DOHH2 (cell line): ENCODE data around the gene LTBR.

Experiments
- H3F3A ChIP-seq: fragments of 200-600 bp; sonication (generic), shearing (Covaris generic); 2 replicates; pipeline ENCODE4 v1.6.0; 2016; ENCODE audit warnings: antibody characterized with exemption, mild to moderate bottlenecking; ENCODE audit not compliant: control insufficient read depth, insufficient read depth
- H3K27ac ChIP-seq: fragments of 200-600 bp; sonication (generic); 2 replicates; pipeline ENCODE4 v1.5.1; 2014; ENCODE audit warnings: low read depth, mild to moderate bottlenecking, low read length, moderate library complexity
- H3K27me3 ChIP-seq: fragments of 200-600 bp; sonication (generic); 2 replicates; pipeline ENCODE4 v1.6.1; 2014; ENCODE audit warnings: mild to moderate bottlenecking, low read length, mixed read lengths; ENCODE audit not compliant: control insufficient read depth
- H3K36me3 ChIP-seq: fragments of 200-600 bp; sonication (generic); 2 replicates; pipeline ENCODE4 v1.6.1; 2014; ENCODE audit warnings: mild to moderate bottlenecking, low read length, moderate library complexity, mixed read lengths; ENCODE audit not compliant: control insufficient read depth
- H3K4me1 ChIP-seq: fragments of 200-600 bp; sonication (generic); 2 replicates; pipeline ENCODE4 v1.6.1; 2014; ENCODE audit warnings: mild to moderate bottlenecking, low read length, mixed read lengths; ENCODE audit not compliant: control insufficient read depth
- H3K4me2 ChIP-seq: fragments of 200-600 bp; sonication (generic); 2 replicates; pipeline ENCODE4 v1.6.0; 2014; ENCODE audit warnings: mild to moderate bottlenecking, low read length, moderate library complexity
- H3K4me3 ChIP-seq: fragments of 200-600 bp; sonication (generic); 2 replicates; pipeline ENCODE4 v1.5.1; 2014; ENCODE audit warnings: mild to moderate bottlenecking, low read length, mixed read lengths
- H3K79me2 ChIP-seq: fragments of 200-600 bp; sonication (generic); 2 replicates; pipeline ENCODE4 v1.6.1; 2014; ENCODE audit warnings: mild to moderate bottlenecking, low read length, mixed read lengths; ENCODE audit not compliant: control insufficient read depth
- H3K9me2 ChIP-seq: fragments of 200-600 bp; sonication (generic); replicated peaks from 2 replicates; pipeline ENCODE4 v1.6.1; 2014; ENCODE audit warnings: mild to moderate bottlenecking, low read length, mixed read lengths; ENCODE audit not compliant: control insufficient read depth
- H3K9me3 ChIP-seq: fragments of 200-600 bp; sonication (generic); 2 replicates; pipeline ENCODE4 v1.6.1; 2014; ENCODE audit warnings: antibody characterized with exemption, low read length, mixed read lengths; ENCODE audit not compliant: control insufficient read depth, insufficient read depth
- H4K20me1 ChIP-seq: fragments of 200-600 bp; sonication (generic); 2 replicates; pipeline ENCODE4 v1.6.0; 2014; ENCODE audit warnings: low read depth, mild to moderate bottlenecking, antibody characterized with exemption, low read length, moderate library complexity; ENCODE audit not compliant: control insufficient read depth, insufficient read depth
- EZH2phosphoT487 ChIP-seq: fragments of 200-600 bp; sonication (generic); IDR thresholded peaks from 2 replicates; pipeline ENCODE4 v1.6.1; 2017; ENCODE audit warnings: borderline replicate concordance, mild to moderate bottlenecking, antibody characterized with exemption, low read length, moderate library complexity, mixed read lengths
- TF ChIP-seq, protein P1 (sequence below): fragments of 200-600 bp; sonication (generic); IDR thresholded peaks from one replicate; pipeline ENCODE4 v1.5.1; 2014; ENCODE audit warnings: antibody characterized with exemption, mild to moderate bottlenecking, low read depth, low read length; ENCODE audit not compliant: poor library complexity, severe bottlenecking

The LTBR gene

DNA sequence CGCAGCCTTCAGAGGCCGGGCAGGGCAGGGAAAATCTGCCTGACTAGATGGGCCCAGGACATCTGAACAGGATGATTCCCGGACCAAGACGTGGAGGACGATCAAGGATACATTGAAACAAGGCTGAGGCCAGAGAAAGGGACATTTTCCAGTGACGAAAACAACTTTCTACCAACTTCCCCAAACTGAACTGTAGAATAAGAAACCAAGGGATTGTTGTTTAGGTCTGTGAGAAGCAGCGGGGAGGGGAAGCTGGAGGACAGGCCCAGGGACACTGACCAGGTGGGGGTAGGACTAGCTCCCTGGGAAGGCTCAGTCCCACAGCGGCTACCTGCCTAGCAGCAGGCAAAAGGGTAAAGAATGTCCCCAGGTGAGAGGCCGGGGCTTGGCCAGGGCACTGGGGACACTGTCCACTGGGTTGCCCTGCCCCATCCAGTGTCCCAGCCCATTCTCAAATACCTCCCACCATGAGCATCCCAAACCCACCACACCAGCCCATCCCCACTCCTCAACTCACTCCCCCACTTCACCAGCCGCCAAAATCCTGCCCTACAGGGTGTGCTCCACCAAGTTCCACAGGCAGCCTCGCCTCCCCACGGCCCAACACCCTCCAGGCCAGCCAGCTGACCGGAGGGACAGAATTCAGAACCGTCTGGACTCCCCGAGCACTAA, 43.1 kb upstream of the LTBR start:
- H3K9me3 ChIP-seq = no peaks in the 10 kb centered on the region
- H3F3A ChIP-seq = peaks cover 24% of the 10 kb centered on the region
- H4K20me1 ChIP-seq = no peaks in the 10 kb centered on the region
- peaks cover 72% of the 10 kb centered on the region for H3K4me1 ChIP-seq
- peak overlapping the region; percentile 92 for H3K4me2 ChIP-seq
- H3K79me2 ChIP-seq = peaks cover 63% of the 10 kb centered on the region
- peak overlapping the region; percentile 93 for H3K27ac ChIP-seq
- no peaks in the 10 kb centered on the region for H3K9me2 ChIP-seq
- peaks cover 35% of the 10 kb centered on the region for H3K36me3 ChIP-seq
- TF ChIP-seq EZH2phosphoT487 = no peak
- TF ChIP-seq, protein P1, sequence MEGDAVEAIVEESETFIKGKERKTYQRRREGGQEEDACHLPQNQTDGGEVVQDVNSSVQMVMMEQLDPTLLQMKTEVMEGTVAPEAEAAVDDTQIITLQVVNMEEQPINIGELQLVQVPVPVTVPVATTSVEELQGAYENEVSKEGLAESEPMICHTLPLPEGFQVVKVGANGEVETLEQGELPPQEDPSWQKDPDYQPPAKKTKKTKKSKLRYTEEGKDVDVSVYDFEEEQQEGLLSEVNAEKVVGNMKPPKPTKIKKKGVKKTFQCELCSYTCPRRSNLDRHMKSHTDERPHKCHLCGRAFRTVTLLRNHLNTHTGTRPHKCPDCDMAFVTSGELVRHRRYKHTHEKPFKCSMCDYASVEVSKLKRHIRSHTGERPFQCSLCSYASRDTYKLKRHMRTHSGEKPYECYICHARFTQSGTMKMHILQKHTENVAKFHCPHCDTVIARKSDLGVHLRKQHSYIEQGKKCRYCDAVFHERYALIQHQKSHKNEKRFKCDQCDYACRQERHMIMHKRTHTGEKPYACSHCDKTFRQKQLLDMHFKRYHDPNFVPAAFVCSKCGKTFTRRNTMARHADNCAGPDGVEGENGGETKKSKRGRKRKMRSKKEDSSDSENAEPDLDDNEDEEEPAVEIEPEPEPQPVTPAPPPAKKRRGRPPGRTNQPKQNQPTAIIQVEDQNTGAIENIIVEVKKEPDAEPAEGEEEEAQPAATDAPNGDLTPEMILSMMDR = no peak
- H3K27me3 ChIP-seq = no peaks in the 10 kb centered on the region
- H3K4me3 ChIP-seq = peak overlapping the region; percentile 100

DNA sequence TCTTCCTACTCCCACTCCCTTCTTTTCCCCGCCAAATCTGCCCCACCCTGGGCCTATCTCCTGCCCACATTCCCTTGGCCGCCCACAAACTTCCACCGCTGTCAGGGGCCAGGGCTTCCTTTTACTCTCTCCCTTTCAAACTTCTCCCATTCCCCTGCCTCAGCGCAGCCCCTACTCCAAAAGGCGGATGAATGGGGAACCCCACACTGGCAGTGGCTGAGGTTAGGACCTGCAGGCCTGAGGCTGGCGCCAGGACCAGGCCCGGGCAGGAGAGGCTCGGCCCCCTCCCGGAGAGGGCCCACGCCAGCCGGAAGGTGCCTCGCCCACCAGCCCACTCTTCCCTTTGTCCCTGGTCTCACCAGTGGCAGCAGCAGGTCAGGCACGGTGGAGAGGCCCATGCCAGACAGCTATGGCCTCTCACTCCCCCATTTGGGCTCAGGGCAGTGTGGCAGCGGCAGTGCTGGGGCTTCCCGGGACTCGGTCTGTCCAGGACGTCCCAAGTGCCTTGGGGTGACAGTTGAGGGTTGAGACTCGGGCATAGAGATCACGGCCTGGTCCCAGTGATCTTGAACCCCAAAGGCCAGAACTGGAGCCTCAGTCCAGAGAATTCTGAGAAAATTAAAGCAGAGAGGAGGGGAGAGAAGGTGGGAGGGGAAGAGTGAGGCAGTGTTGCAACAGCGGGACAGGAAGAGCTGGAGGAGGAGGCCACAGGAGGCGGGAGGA, 42.4 kb upstream of the LTBR start, which contains the start of gene TNFRSF1A:
TSS of gene TNFRSF1A (minus strand) at position 660 of the 723 bp plus-strand sequence. CDS start at position 398, 262 bp downstream.
- Histone ChIP-seq H3K27ac (peak within 1 kb of the TSS; percentile 93), H4K20me1 (no peaks in the 10 kb centered on the region), H3K4me2 (peak within 1 kb of the TSS; percentile 92), H3K4me3 (peak within 1 kb of the TSS; percentile 100), H3K36me3 (peaks cover 35% of the 10 kb centered on the region), H3K9me2 (no peaks in the 10 kb centered on the region), H3K79me2 (peaks cover 56% of the 10 kb centered on the region), H3K4me1 (peaks cover 71% of the 10 kb centered on the region), H3K9me3 (no peaks in the 10 kb centered on the region), H3K27me3 (peaks cover 2% of the 10 kb centered on the region; the same call in 1 of the 2 replicates), H3F3A (peaks cover 22% of the 10 kb centered on the region)
- TF ChIP-seq EZH2phosphoT487 = no peak
- TF ChIP-seq, protein P1 = no peak

- Histone ChIP-seq H3K36me3 (peaks cover 35% of the 10 kb centered on the region), H3K4me2 (peak overlapping the region; percentile 92), H3K9me2 (no peaks in the 10 kb centered on the region), H3K27me3 (peaks cover 4% of the 10 kb centered on the region; the same call in 1 of the 2 replicates), H3K27ac (peak overlapping the region; percentile 93), H4K20me1 (no peaks in the 10 kb centered on the region), H3K79me2 (peaks cover 50% of the 10 kb centered on the region), H3K4me3 (peak overlapping the region; percentile 100), H3K4me1 (peaks cover 64% of the 10 kb centered on the region), H3K9me3 (no peaks in the 10 kb centered on the region), H3F3A (peaks cover 19% of the 10 kb centered on the region)
- no peak for TF ChIP-seq EZH2phosphoT487
- TF ChIP-seq, protein P1 = no peak
These were observed 41.6 kb upstream of the LTBR start for GRCh38 chr12:6342140-6342889.
